H7 (cell line): ENCODE data around the gene ST6GALNAC1. TPM values are rescaled to one million over a fixed set of nuclear protein-coding genes. Genes with fewer than 3 reads are reported as not detected.
"Not testable (repeated sequence)": the region's sequence is repeated elsewhere in the genome, so short reads cannot be mapped to it uniquely, and the experiment has no call there.

ENCODE experiments used
- DNase-seq: peaks from one replicate; pipeline ENCODE4 v3.0.0; 2012
- H3K27me3 ChIP-seq: 2 replicates; pipeline ENCODE4 v1.6.0; 2011; ENCODE audit warnings: mild to moderate bottlenecking, low read length; ENCODE audit not compliant: control insufficient read depth, insufficient read depth
- H3K36me3 ChIP-seq: replicated peaks from 2 replicates; pipeline ENCODE4 v1.5.1; 2011; ENCODE audit warnings: low read length; ENCODE audit not compliant: control insufficient read depth, insufficient read depth
- H3K4me3 ChIP-seq: 2 replicates; pipeline ENCODE4 v1.5.1; 2011; ENCODE audit warnings: low read depth, mild to moderate bottlenecking, control low read depth, low read length, moderate library complexity; ENCODE audit not compliant: insufficient read depth
- total RNA-seq: library from RNA; depleted of rRNA; stranded (reverse); fragments of >200 nt; shearing (Covaris generic); gene quantifications from 2 replicates; pipeline ENCODE4 v1.2.3, GENCODE V29; 2014

ST6GALNAC1 gene
- total RNA-seq, 1 experiment from 2014 or later, result not detected

GRCh38 chr17:76623271-76624146 lies 20.0 kb downstream of the ST6GALNAC1 start:
- DNase-seq, result peak; percentile 92
- H3K4me3 ChIP-seq, result no peak overlapping the region
- no peaks in the 10 kb centered on the region for H3K36me3 ChIP-seq
- H3K27me3 ChIP-seq, result no peaks in the 10 kb centered on the region

DNA sequence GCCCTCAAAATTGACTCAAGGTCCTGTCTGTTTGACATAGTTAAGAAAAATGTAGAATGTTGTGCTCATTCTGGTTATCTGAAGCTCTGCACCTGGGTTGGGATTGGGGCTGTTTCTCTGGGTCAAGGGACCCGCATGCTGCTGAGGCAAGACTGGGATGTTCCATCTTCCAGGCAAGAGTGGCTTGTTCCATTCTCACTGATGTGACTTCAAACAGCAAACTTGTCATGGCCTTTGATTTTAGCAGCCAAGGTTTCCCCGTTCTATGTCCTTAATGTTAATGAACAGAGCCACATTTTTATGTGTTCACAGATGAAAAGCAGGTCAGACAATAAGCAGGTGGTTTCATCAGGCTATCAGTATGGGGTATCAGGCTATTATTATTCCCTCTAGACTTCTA lies 25.7 kb downstream of the ST6GALNAC1 start:
- Histone ChIP-seq H3K36me3 (no peaks in the 10 kb centered on the region), H3K27me3 (no peaks in the 10 kb centered on the region), H3K4me3 (no peak overlapping the region)
- DNase-seq, result peak; percentile 9

- Histone ChIP-seq H3K27me3 (no peaks in the 10 kb centered on the region), H3K4me3 (no peak overlapping the region), H3K36me3 (no peaks in the 10 kb centered on the region)
- DNase-seq, result peak; percentile 19
Observed at GRCh38 chr17:76614912-76615617, 28.5 kb downstream of the ST6GALNAC1 start.

GRCh38 chr17:76614064-76614759 lies 29.3 kb downstream of the ST6GALNAC1 start:
- not testable (repeated sequence) for H3K36me3 ChIP-seq, DNase-seq, H3K27me3 ChIP-seq, H3K4me3 ChIP-seq

DNA sequence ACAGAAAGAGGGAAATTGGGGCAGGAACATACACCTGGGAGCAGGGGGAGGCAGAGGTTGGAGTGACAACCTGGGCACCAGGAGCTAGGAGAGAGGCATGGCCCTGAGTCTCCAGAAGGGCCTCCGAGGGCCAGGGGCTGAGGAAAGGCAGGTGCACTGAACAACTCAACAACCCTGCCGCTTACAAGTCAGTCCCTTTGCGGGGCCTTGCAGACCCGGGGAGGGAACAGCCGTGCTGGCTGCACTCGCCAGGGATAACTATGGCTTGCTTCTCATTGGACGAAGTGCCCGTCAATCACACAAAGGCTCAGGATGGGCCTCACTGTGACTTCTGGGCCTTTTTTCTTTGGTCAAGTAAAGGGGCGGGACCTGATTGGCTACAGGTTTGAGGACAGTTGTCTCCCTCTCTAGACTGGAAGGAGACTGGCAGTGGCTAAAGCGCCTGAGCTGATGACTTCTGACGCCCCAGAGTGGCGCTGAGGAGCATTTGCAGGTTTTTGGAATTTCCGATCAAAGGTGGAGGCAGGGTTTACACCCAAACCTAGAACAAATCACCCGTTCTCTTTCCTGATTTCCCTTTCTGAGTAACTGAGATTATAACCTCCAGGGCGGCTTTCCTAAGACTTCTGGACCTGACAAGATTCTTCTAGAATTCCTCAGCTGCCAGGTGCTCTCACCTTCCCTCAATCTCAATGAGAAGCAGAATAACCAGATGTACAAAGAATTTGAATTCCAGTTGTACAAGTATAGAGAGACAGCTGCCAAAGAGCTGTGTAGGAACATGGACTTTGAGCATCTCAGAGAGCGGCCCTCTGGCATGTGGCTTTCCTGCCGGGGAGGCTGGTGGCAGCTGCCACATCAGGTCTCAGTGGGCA lies 30.3 kb downstream of the ST6GALNAC1 start:
- Histone ChIP-seq H3K36me3 (no peaks in the 10 kb centered on the region), H3K4me3 (no peak overlapping the region), H3K27me3 (no peaks in the 10 kb centered on the region)
- peak; percentile 93 for DNase-seq

DNA sequence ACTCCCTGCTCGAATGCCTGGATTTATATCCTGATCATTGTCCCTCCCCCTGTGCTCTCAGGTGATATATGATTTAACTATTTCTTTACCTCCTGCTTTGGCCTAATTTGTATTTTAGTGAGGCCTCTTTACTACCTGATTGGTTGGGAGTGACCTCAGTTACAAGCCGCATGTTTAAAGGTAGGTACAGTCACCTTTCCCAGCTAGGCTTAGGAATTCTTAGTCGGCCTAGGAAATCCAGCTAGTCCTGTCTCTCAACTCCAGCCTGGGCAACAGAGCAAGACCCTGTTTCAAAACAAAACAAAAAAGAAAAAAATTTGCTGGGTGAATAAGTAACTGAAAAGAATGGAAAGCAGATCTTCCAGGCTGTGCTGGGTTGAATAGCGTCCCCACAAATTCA lies 31.1 kb downstream of the ST6GALNAC1 start:
- H3K4me3 ChIP-seq, result no peak overlapping the region
- DNase-seq, result no peak
- no peaks in the 10 kb centered on the region for H3K36me3 ChIP-seq
- H3K27me3 ChIP-seq, result no peaks in the 10 kb centered on the region

- DNase-seq, result no peak
- Histone ChIP-seq H3K36me3 (no peaks in the 10 kb centered on the region), H3K27me3 (no peaks in the 10 kb centered on the region), H3K4me3 (no peak overlapping the region; the same call in 1 of the 2 replicates)
Observed at GRCh38 chr17:76611758-76612157, 31.8 kb downstream of the ST6GALNAC1 start.

GRCh38 chr17:76611080-76611749 lies 32.3 kb downstream of the ST6GALNAC1 start:
- peak overlapping the region; percentile 24; the same call in 1 of the 2 replicates for H3K4me3 ChIP-seq
- not testable (repeated sequence) for H3K36me3 ChIP-seq, H3K27me3 ChIP-seq, DNase-seq

GRCh38 chr17:76606685-76607084 lies 36.9 kb downstream of the ST6GALNAC1 start:
- not testable (repeated sequence) for DNase-seq, H3K36me3 ChIP-seq, H3K27me3 ChIP-seq, H3K4me3 ChIP-seq

DNA sequence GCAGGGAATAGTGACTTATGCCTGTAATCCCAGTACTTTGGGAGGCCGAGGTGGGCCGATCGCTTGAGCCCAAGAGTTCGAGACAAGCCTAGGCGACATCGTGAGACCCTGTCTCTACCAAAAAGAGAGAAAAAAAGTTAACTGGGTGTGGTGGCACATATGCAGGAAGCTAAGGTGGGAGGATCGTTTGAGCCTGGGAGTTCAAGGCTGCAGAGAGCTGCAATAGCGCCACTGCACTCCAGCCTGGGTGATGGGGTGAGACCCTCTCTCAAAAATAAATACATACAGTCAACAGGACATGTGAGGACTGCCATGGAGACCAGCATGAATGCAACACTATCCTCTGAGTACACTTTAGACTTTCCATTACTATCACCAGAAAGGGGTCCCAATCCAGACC lies 42.5 kb downstream of the ST6GALNAC1 start:
- Histone ChIP-seq H3K4me3 (no peak overlapping the region), H3K36me3 (no peaks in the 10 kb centered on the region), H3K27me3 (no peaks in the 10 kb centered on the region)
- no peak for DNase-seq

GRCh38 chr17:76599694-76600460 lies 43.7 kb downstream of the ST6GALNAC1 start:
- no peak overlapping the region for H3K4me3 ChIP-seq
- H3K27me3 ChIP-seq, result no peaks in the 10 kb centered on the region
- H3K36me3 ChIP-seq, result no peaks in the 10 kb centered on the region
- no peak for DNase-seq

- H3K27me3 ChIP-seq, result no peaks in the 10 kb centered on the region
- DNase-seq, result no peak
- H3K4me3 ChIP-seq, result no peak overlapping the region
- no peaks in the 10 kb centered on the region for H3K36me3 ChIP-seq
Observed at GRCh38 chr17:76598004-76598439, 45.5 kb downstream of the ST6GALNAC1 start.
